ENCODE results near the gene P4HA3. TPM values are rescaled to one million over a fixed set of nuclear protein-coding genes. Genes with fewer than 3 reads are reported as not detected.

The P4HA3 gene
- total RNA-seq, 4 donors from 2014 or later: 0.42 TPM; not detected in 3

DNA sequence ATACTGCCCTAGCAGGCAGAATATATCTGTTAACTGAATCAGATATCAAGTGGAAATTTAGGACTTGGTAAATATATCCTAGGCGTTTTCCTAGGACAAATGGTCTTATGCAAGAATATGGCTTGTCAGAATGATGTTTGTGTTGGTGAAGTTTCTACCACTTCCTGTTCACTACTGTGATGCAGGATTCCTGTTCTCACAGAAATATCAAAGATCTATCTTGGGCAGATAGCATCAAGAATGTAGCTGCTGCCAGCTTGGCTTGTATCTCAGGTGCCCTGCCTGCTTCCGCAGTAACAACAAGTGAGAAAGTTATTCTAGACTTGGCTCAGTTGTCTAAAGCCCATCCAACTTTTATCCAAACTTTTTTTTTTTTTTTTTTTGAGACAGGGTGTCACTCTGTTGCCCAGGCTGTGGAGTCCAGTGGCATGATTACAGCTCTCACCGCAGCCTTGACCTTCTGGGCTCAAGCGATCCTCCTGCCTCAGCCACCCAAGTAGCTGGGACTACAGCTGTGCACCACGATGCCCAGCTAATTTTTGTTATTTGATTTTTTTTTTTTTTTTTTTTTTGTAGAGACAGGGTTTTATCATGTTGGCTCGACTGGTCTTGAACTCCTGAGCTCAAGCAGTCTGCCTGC lies 79.0 kb downstream of the P4HA3 start:
- Histone ChIP-seq H3K36me3 (peaks cover 50% of the 10 kb centered on the region), H3K27me3 (no peaks in the 10 kb centered on the region), H3K27ac (no peak overlapping the region), H3K9me3 (no peaks in the 10 kb centered on the region), H3K4me1 (no peaks in the 10 kb centered on the region), H3K4me3 (no peak overlapping the region)
- DNase-seq (ENCODE audit: low spot score in 2 of 2): no peak
- 70% methylated on average over 6 of the region's 6 CpGs for WGBS
- no peak for TF ChIP-seq POLR2A (IDR thresholded peaks at IDR 0.05)
- TF ChIP-seq, protein P1, sequence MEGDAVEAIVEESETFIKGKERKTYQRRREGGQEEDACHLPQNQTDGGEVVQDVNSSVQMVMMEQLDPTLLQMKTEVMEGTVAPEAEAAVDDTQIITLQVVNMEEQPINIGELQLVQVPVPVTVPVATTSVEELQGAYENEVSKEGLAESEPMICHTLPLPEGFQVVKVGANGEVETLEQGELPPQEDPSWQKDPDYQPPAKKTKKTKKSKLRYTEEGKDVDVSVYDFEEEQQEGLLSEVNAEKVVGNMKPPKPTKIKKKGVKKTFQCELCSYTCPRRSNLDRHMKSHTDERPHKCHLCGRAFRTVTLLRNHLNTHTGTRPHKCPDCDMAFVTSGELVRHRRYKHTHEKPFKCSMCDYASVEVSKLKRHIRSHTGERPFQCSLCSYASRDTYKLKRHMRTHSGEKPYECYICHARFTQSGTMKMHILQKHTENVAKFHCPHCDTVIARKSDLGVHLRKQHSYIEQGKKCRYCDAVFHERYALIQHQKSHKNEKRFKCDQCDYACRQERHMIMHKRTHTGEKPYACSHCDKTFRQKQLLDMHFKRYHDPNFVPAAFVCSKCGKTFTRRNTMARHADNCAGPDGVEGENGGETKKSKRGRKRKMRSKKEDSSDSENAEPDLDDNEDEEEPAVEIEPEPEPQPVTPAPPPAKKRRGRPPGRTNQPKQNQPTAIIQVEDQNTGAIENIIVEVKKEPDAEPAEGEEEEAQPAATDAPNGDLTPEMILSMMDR (IDR thresholded peaks at IDR 0.05): no peak
- TF ChIP-seq POLR2AphosphoS5 (IDR thresholded peaks at IDR 0.05): no peak
- TF ChIP-seq EP300 (IDR thresholded peaks at IDR 0.05): no peak

- no peak overlapping the region for H3K27ac ChIP-seq
- 50% methylated on average over 2 of the region's 2 CpGs for WGBS
Measured at GRCh38 chr11:74226907-74227306, 84.5 kb downstream of the P4HA3 start.

GRCh38 chr11:74225565-74225964 lies 85.9 kb downstream of the P4HA3 start:
- Histone ChIP-seq H3K36me3 (peaks cover 9% of the 10 kb centered on the region), H3K4me1 (no peaks in the 10 kb centered on the region), H3K4me3 (no peak overlapping the region), H3K27ac (no peak overlapping the region), H3K9me3 (no peaks in the 10 kb centered on the region), H3K27me3 (no peaks in the 10 kb centered on the region)
- TF ChIP-seq POLR2AphosphoS5 (IDR thresholded peaks at IDR 0.05): no peak
- TF ChIP-seq, protein P1 (IDR thresholded peaks at IDR 0.05): no peak
- TF ChIP-seq POLR2A (IDR thresholded peaks at IDR 0.05): no peak
- no peak for TF ChIP-seq EP300 (IDR thresholded peaks at IDR 0.05)
- 96% methylated on average over 4 of the region's 4 CpGs for WGBS
- DNase-seq (ENCODE audit: low spot score in 2 of 2): no peak

More at GRCh38 chr11:74226907-74227306, 84.5 kb downstream of the P4HA3 start:
- Histone ChIP-seq H3K36me3 (peaks cover 22% of the 10 kb centered on the region), H3K4me3 (no peak overlapping the region), H3K4me1 (no peaks in the 10 kb centered on the region), H3K27me3 (no peaks in the 10 kb centered on the region), H3K9me3 (no peaks in the 10 kb centered on the region)
- TF ChIP-seq, protein P1 (IDR thresholded peaks at IDR 0.05): no peak
- no peak for TF ChIP-seq POLR2A (IDR thresholded peaks at IDR 0.05)
- TF ChIP-seq POLR2AphosphoS5 (IDR thresholded peaks at IDR 0.05): no peak
- no peak for TF ChIP-seq EP300 (IDR thresholded peaks at IDR 0.05)
- no peak for DNase-seq (ENCODE audit: low spot score in 2 of 2)

DNA sequence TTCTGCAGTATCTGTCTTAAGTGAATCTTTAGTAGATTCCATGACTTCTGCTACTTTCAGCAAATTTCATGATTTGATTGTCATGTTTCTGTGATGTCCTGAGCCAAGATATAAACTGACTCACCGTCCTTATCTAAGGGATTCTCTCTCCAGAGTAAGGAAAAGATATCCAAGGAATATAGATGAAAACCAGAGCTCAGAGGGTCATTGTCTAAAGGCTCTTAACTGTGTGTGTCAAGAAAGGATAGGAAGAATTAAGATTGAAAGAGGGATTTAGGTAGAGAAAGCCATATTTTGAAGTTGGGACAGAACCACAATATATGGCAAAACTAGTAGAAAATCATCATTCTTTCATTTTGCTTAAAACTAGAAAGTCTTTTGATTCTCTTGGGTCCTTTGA lies 89.6 kb downstream of the P4HA3 start:
- WGBS: 63% methylated on average over 1 of the region's 1 CpG
- Histone ChIP-seq H3K36me3 (no peaks in the 10 kb centered on the region), H3K9me3 (no peaks in the 10 kb centered on the region), H3K4me1 (no peaks in the 10 kb centered on the region), H3K4me3 (no peak overlapping the region), H3K27ac (no peak overlapping the region), H3K27me3 (no peaks in the 10 kb centered on the region)
- no peak for DNase-seq (ENCODE audit: low spot score in 2 of 2)
- TF ChIP-seq, protein P1 (IDR thresholded peaks at IDR 0.05): no peak
- no peak for TF ChIP-seq EP300 (IDR thresholded peaks at IDR 0.05)

- WGBS: 53% methylated on average over 1 of the region's 1 CpG
- Histone ChIP-seq H3K27me3 (no peaks in the 10 kb centered on the region), H3K4me1 (no peaks in the 10 kb centered on the region), H3K9me3 (no peaks in the 10 kb centered on the region), H3K36me3 (peaks cover 3% of the 10 kb centered on the region), H3K27ac (no peak overlapping the region), H3K4me3 (no peak overlapping the region)
- no peak for TF ChIP-seq EP300 (IDR thresholded peaks at IDR 0.05)
- no peak for TF ChIP-seq POLR2A (IDR thresholded peaks at IDR 0.05)
- no peak for TF ChIP-seq POLR2AphosphoS5 (IDR thresholded peaks at IDR 0.05)
- TF ChIP-seq, protein P1 (IDR thresholded peaks at IDR 0.05): no peak
- no peak for DNase-seq (ENCODE audit: low spot score in 2 of 2)
Measured at GRCh38 chr11:74220376-74220775, 91.1 kb downstream of the P4HA3 start.

Other genes with a start within 250 kb of the P4HA3 start
- 10 to 100 TPM; 16.9 to 41.3 (median 29.2) TPM for gene C2CD3, start 140.6 kb downstream of the P4HA3 start, total RNA-seq
- 10 to 100 TPM; 31.3 to 47.1 (median 40.6) TPM for gene PPME1, start 140.4 kb downstream of the P4HA3 start, total RNA-seq
- gene PGM2L1, start 86.8 kb upstream of the P4HA3 start, total RNA-seq: 1 to 10 TPM in 3 of 4 donors, under 1 TPM in 1; 0.91 to 3.9 (median 2.0) TPM
- 1 to 10 TPM in 1 of 4 donors, under 1 TPM in 3; 0.17 to 2.0 (median 0.26) TPM for gene KCNE3, start 155.9 kb upstream of the P4HA3 start, total RNA-seq
- 10 to 100 TPM in 1 of 4 donors, 1 to 10 TPM in 3; 5.1 to 10.6 (median 7.6) TPM for gene LIPT2, start 182.1 kb upstream of the P4HA3 start, total RNA-seq

All from suprapubic skin (tissue), 4 donors.